Stimulated activated CD4-positive, alpha-beta T cell treated with anti-CD3 and anti-CD28 coated beads, Interleukin-15, amount 100 ng/mL, for 48 hours (primary cell): ENCODE results near the gene ZDHHC5.

Experiments
- DNase-seq, 2 donors: peaks; one replicate each; pipeline ENCODE4 v3.0.0-alpha.2; 2020; ENCODE audit warnings: low read depth in 2 of 2

ZDHHC5 gene, protein sequence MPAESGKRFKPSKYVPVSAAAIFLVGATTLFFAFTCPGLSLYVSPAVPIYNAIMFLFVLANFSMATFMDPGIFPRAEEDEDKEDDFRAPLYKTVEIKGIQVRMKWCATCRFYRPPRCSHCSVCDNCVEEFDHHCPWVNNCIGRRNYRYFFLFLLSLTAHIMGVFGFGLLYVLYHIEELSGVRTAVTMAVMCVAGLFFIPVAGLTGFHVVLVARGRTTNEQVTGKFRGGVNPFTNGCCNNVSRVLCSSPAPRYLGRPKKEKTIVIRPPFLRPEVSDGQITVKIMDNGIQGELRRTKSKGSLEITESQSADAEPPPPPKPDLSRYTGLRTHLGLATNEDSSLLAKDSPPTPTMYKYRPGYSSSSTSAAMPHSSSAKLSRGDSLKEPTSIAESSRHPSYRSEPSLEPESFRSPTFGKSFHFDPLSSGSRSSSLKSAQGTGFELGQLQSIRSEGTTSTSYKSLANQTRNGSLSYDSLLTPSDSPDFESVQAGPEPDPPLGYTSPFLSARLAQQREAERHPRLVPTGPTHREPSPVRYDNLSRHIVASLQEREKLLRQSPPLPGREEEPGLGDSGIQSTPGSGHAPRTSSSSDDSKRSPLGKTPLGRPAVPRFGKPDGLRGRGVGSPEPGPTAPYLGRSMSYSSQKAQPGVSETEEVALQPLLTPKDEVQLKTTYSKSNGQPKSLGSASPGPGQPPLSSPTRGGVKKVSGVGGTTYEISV

GRCh38 chr11:57667736-57668433, at the start of gene ZDHHC5:
TSS of gene ZDHHC5 (plus strand) at chr11:57668114. CDS start at chr11:57673091, 4,977 bp downstream.
- peak; percentile 98 to 99 for DNase-seq

GRCh38 chr11:57618438-57618837, 49.5 kb upstream of the ZDHHC5 start:
- no peak for DNase-seq

DNA sequence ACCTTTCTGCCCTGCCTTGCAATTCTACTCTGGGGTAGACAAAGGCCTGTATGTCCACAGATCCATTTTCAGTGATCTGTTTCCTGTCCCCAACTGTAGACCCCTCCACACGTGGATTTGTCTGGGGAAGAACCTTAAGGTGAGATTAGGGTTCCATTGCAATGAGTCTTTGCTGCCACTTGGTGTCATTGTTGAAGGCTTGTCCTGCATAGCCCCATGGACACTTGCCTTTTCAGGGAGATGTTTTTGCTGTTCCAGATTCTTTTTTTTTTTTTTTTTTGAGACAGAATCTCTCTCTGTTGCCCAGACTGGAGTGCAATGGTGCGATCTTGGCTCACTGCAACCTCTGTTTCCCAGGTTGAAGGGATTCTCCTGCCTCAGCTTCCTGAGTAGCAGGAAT, 48.6 kb upstream of the ZDHHC5 start:
- no peak for DNase-seq

GRCh38 chr11:57620467-57620866, 47.4 kb upstream of the ZDHHC5 start:
- no peak for DNase-seq

- DNase-seq: no peak
These were observed 45.7 kb upstream of the ZDHHC5 start for GRCh38 chr11:57622263-57622662.

DNA sequence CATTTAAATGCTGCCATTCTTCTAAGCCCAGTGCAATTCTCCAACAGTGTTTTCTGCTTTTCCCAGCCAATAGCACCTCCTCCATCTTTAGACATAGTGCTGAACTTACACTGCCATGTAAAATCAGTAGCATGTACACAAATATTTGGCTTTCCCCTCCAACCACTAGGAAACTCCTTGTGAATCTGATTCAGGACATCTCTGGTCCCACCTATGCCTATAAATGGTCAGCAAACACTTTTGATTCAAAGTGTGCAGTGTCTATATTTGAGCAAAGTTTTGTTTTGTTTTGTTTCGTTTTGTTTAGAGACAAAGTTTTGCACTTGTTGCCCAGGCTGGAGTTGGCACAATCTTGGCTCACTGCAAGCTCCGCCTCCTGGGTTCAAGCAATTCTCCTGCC, 43.0 kb upstream of the ZDHHC5 start:
- DNase-seq: no peak

- DNase-seq: no peak
These were observed 41.0 kb upstream of the ZDHHC5 start for GRCh38 chr11:57626895-57627294.

GRCh38 chr11:57630171-57630570, 37.7 kb upstream of the ZDHHC5 start:
- DNase-seq: no peak

GRCh38 chr11:57632116-57632515, 35.8 kb upstream of the ZDHHC5 start:
- DNase-seq: no peak

GRCh38 chr11:57633394-57634070, 34.4 kb upstream of the ZDHHC5 start:
- DNase-seq: no peak

- DNase-seq: no peak
These were observed 33.6 kb upstream of the ZDHHC5 start for GRCh38 chr11:57634311-57634710.

- DNase-seq: no peak
These were observed 32.7 kb upstream of the ZDHHC5 start for GRCh38 chr11:57635246-57635645.

- DNase-seq: no peak
These were observed 30.3 kb upstream of the ZDHHC5 start for GRCh38 chr11:57637626-57638004.

DNA sequence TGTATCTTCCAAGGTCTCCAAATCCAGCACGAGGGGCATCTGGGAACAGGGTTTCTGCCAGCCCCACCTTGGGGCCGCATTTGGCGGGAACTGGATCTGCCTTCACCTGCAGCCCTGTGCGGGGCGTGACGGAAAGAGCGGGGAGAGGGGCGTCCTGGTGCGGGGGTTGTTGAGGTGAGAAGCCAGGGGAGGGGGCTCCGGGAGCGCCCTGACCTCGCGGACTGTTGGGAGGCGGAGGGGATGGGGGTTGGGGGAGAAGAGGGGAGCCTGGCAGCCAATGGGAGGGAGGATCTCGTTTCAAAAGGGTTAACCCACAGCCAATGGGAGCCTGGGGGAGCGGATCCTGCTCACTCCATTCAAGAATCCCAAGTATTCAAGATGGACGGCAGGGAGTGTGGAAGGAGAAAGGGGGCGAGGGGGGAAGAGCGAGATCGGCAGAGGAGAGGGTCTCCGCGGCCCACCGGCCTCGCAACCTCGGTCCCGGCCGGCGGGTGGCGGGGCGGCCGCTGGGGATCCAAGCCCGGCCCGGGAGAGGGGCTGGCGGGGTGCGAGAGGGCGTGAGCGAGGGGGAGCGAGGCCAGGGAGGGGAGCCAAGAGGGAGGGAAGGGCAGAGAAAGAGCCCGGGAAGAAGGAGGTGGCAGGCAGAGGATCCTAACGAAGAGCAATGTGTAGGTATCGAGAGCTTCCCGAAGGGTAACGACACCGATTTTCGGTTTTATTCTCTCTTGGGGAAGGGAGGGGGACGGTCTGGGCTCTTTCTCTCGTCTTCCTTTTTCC, 29.7 kb upstream of the ZDHHC5 start:
- no peak for DNase-seq

GRCh38 chr11:57638811-57639320, 29.0 kb upstream of the ZDHHC5 start:
- DNase-seq: no peak

- DNase-seq: no peak
These were observed 28.4 kb upstream of the ZDHHC5 start for GRCh38 chr11:57639321-57640067.

DNA sequence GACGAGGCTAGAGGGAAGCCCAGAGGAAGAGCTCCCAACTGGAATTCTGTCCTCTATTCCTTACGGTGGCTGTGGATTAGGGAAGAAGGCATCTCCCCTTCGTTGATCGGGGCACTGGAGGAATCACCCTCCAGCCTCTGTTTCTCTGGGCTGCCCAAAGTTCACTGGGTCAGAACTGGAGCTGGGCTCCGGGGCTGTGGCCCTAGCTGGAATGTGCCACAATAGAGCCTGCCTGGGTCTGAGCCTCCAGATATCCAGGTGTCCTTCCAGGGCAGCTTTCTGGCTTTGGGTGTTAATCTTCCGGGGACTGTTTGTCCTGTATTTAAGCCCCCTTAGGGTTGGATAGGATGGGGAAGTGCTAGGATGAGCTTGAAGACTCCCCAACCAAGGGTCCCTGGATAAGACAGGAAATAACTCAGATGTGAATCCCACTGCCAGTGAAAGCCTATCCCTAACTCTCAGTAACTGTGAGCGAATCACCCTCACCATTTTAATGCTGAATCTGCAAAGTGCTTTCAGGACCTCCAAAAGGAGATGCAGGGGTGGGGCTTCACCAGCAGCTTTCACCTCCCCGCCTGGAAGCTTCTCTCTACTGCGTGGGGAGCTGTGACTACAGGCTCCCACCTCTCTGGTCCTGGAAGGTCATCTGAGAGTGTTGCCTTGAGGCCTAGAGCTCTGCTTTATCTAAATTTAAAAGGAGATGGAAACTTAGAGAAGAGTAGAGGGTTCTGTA, 27.7 kb upstream of the ZDHHC5 start:
- no peak for DNase-seq

- DNase-seq: no peak
These were observed 26.7 kb upstream of the ZDHHC5 start for GRCh38 chr11:57641011-57641807.

DNA sequence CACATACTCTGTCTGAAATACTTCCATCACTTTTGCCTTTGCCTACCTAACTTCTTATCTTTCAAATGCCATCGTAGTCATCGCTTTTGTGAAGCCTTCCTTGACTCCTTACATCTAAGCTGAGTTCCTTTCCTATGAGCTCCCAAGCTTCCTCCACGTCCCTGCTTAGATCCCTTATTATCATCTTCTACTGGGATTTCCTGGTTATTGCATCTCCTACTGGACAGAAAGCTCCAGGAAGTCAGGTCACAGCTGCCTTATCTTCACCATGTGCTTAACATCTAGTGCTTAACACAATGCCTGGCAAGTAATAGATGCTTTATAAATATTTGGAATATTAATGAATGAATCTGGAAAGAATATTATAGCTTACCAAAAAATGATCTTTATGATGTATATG, 24.1 kb upstream of the ZDHHC5 start:
- no peak for DNase-seq
